Activated T-cell treated with anti-CD3 and anti-CD28 coated beads, Interleukin-2, amount 50 U/mL, for 1 hour (primary cell): ENCODE data around the gene PRKAG2.

Experiments
- DNase-seq: peaks from one replicate; pipeline ENCODE4 v3.0.0-alpha.2; 2020

The PRKAG2 gene

DNA sequence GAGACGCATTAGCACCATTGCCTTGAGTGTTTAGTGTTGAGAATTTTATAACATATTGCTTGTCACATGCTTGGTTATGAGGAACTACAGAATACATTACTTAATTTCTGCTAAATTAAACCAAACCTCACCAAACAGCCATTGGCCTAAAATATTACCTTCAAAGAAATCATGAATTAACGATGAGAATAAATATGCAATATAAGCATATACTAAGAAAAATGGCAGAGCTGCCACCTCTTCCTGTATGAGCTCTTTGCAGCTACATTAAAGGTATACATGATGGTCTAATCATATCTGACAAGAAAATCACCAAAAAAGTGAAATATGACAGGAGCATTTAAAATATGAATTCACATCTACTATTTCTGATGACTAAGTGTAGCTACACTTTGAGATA is 352.1 kb downstream of the PRKAG2 start:
- no peak for DNase-seq

DNA sequence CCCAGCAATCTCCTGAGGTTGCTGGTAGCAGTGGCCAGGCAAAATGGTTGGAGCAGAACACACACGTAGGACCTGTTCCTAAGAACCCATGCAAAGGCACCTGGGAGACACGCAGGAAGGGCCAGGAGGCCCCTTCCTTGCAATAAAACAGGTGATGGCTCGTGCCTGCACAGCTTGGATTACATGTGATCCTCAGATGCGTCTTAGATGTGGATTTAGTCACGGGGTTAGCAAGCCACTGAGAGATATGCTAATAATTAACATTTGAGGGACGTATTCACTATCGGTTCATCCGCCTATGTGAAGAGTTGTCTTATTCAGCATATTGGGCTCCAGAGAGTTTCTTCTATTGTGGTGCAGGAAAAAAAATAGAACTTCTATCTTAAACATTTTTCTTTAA is 352.6 kb downstream of the PRKAG2 start:
- DNase-seq = no peak

DNA sequence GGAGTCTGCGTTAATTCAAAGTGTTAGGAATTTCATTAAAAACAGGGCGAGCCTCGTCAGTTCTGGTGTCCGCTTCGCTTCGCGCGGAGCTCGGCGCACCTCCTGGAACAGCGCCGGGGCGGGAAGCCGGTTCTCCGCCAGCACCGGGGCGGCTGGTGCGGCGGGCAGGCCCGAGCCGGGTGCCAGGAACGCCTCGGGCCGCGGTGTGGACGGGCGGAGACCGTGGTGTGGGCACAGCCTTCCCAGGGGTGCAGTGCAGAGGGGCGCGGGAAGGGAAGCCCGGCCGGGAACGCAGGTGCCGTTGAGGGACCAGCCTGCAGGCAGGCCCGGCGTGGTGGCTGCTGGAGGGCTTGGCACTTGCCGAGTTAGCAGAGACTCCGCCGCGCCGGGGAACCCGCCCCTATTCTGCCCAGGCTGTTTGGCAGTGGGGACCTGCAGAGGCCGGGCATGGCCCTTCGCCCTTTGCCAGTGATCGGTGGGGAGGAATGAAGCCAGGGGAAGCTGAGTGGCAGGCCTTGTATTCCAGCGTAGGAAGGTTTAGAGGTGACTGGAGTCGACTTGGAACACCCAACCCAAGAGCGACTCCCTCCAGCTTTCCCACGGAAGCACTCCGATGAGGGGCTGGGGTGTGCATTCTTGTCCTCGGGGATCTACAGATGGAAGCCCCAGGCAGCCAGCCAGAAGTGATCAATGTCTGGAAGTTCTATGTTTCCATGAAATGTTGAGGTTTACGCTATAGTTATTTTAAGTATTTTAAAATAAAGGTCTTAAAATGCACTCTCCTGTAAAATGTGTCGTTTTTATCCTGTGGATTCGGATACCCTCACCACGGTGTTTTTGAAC is 356.3 kb downstream of the PRKAG2 start:
- DNase-seq = peak; percentile 58

DNA sequence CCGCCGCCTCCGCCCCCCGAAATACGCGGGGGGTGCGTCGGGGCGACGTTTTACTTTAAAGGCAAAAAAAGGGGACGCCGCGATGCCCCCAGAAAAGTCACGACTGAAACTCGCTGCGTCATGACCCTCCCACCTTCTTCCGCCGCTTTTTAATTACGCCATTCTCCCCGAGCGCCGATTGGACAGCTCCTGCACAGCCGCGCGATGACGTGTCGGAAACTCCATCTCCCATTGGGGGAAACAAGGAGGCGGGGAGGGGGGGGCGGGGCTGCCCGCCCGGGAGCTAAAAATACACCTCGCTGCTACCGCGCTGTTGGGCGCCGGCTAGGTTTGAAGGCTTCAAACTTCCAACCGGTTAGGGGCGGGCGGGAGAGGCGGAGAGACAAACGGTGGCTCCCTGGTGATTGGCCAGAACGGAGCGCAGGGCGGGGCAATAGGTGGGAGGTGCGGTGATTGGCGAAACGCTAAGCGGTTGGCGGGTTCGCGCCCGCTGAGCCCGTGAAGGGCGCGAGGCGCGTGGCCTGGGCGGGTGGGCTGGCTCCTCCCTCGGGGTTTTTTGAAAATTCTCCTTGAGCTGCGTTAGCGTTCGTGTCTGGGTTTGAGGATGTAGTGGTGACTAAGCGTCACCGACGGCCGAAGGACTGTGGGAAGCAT is 357.0 kb downstream of the PRKAG2 start, which contains the start of gene RHEB:
RHEB (minus strand) TSS at position 131 of the 654 bp plus-strand sequence. CDS start 384 bp downstream, outside the sequence.
- DNase-seq = peak; percentile 99

DNA sequence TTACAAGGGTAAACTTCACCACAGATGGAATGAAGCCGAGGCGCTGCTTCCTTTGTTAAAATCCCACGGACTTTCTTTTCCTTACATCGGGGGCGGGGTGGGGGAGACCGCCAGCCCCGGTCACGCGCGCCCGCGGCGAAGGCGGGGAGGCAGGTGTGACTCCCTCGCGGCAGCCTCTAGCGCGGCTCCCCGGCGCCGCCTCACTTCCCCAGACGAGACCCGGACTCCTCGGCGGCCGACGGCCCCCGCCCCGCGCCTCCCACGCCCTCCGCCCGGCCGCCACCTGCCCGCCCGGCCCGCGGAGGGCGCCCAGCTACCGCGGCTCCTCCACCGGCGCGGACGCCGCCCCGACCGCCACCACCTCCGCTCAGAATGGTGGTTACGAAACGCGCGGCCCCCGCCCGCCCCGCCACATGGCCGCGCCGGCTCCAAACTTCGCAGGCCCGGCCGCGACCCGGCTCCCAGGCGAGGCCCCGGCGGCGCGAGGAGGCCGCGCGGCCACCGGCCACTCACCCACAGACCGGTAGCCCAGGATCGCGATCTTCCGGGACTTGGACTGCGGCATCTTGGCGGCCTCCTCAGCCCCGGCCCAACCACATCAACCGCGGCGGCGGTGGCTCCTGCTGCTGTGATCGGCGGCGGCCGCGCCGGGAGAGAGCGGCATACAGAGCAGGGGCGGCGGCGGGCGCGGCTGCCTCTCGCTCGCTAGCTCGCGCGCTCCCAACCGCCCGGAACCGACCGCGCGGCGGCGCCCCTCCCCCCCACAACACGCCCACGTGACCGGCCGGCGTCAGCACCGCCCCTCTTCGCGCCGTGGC is 357.8 kb downstream of the PRKAG2 start:
- peak; percentile 78 for DNase-seq

DNA sequence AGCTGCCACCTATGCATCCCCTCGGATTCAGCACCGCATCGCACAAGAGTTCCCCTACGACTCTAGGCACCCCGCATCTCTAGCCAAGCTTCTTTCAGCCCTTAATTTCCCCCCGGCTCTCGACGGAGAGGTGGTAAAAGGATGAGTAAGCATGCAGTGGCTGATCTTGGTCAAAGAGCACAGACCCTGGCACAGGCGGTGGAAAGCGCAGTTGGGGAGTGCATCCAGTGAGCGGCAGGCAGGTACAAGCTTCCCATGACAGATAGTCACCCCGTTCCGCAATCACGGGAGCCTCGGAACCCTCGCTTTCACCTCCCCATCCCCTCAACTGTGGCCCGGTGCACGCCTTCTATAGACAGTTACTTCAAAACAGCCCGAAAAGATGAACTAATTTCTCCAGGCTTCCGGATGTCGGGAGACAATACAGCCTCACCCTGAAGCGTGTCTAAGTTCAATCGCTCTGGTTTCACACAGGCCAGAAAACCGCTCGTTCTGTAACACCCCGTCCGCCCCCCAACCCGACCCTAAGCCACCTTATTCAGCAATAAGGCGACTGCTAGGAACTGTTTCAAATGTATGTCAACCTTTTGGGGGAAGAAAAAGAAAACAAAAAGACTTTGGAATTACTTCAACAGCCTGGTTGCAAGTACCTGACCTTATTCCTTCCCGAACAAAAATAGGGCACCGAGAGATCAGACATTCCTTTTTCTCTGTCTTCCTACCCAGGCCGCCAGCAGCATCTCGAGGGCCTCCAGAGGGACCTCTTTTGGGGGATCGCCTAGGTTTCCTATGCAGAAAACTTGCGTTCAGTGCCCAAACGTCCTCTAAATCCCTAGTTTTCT is 358.6 kb downstream of the PRKAG2 start:
- peak; percentile 66 for DNase-seq

DNA sequence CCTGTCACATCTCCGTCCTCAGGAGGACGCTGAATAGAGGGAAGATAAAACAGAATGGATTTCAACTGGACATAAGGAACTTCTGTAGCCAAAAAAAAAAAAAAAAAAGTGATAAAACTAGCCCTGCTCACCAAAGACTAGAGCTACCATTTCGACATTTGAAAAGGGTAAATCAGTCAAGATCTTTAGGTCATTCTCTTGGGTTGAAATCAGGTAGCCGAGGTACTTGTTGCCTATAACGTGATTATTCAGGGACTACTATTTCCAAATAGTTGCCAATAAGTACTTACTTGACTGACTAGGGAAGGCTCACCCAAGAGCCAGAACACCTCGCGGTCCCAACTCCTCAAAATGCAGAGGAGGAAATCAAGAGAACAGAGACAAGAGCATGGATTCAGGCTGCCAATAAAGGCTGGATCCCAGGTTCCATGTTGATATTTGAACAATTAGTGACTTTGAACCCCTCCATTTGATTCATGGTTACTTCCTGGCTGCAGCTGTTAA is 359.3 kb downstream of the PRKAG2 start:
- DNase-seq = no peak

DNA sequence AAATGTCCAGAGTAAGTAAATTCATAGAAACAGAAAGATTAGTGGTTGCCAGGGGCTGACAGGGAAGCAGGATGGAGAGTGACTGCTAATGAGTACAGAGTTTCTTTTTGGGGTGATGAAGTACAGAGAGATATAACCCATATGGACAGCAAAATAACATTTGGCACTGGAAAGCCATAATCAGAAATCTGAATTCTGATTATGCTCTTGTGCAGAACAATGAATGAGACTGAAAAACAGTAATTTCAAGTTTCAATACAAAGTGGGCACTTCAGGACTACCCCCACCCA is 361.7 kb downstream of the PRKAG2 start:
- no peak for DNase-seq

DNA sequence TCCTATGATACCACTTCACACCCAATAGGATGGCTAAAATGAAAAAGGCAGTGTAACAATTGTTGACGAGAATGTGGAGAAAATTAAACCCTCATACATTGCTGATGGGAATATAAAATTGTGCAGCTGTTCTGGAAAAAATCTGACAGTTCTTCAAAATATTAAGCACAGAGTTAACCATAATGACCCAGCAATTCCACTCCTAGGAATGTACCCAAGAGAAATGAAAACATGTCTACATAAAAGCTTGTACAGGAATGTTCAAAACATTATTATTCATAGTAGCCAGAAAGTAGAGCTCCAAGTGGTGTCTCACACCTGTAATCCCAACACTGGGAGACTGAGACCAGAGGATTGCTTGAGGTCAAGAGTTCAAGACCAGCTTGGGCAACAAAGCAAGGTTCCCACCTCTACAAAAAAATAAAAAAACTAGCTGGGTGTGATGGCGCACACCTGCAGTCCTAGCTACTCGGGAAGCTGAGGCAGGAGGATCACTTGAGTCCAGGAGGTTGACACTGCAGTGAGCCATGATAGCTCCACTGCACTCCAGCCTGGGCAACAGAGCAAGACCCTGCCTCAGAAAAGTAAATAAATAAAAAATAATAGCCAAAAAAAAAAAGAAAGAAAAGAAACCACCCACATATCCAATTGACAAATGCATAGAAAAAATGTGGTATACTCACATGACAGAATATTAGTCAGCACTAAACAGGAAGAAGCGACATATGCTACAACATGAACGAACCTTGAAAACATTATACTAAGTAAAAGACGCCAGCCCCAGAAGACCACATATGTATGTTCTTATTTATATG is 362.2 kb downstream of the PRKAG2 start:
- no peak for DNase-seq

DNA sequence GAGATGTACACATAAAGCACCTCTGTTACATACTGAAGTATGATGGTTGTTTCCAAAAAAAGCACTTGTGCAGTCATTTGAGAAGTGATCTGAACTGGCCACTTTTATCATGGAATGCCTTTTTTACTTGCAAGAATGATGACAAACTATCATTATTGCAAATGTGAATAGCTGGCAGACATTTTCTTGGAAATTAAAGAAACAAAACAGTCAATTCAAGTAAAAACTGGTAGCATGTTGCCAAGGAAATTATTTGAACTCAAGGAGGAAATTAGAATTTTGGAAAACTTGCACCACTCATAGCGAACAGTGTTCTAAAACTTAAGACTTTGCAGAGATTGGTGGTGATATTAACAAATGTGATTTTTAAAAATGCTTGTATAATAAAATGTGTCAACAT is 363.8 kb downstream of the PRKAG2 start:
- DNase-seq = no peak

DNA sequence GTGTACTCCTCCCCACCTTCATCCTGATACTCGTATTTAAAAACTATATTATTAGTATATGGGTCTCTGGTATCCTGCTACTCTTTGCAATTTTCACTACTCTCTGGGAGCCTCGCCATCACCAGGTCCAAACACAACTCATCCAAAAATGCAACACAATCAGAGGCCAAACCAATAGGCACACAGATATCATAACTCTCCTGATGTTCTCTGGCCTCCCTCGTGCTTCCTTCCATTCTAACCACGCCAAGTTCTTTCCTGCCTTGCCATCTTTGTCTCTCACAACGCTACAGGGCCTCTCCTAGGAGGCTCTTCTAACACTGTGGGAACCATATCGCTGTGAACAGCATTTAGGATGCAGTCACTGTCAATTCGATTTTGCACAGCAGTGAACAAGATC is 364.6 kb downstream of the PRKAG2 start:
- DNase-seq = no peak

DNA sequence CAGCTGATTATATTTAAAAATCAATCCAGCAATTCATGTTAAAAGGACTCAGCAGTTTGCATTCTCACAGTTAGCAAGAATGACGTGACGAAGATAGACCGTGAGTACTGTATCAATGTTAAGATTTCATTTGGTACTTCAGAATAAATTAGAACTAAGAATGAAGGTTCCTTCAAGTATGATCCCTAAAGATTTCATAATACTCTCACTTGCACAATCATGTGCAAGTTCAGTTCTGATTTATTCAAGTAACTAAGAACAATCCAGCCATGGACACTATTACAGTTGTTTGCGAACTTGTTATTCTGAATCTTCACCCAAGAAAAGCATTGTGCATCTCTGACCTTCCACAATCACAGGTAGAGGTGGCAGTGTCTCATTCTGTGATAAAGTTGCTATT is 365.0 kb downstream of the PRKAG2 start:
- DNase-seq = no peak

DNA sequence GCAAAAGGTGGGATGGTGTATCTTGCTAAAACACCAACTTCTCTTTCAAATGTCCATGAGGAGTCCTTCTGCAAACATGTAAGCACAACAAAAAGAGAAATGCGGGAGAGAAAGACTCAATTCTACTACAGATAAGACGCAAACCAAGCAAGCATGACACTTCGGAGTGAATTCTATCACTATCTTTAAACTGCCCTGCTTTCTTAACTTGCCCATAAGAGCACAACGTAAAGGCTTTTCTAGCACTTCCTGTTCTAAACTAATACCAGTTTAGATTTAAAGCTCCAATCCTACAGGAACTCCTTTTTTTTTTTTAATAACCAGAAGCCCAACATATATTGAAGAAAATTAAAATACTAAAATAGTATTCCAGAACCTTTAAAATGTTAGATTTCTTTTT is 365.6 kb downstream of the PRKAG2 start:
- no peak for DNase-seq

DNA sequence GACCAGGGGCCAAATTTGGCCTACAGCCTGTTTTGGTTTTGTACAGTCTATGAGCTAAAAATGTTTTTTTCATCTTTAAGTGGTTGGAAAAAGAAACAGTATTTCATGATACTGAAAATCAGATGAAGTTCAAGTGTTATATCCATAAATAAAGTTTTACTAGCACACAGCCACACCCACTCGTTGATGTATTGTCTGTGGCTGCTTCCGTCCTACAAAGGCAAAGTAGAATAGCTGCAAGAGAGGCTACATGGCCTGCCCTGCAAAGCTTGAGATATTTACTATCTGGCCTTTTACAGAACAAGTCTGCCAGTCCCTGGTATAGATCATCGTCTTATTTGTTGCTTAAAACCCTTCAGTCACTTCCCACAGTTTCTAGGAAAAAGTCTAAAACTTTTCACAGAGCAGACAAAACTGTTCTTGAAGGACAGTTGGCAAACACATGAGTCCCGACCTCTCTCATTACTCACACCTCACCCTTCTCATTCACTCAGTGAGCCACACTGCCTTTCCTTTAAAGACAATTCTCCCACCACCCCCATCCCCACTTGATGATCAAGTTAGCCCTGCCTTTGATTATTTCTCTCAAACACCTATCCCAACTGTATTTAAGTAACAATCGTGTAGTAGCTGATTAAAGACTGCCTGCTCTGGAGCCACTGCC is 367.1 kb downstream of the PRKAG2 start:
- DNase-seq = no peak

DNA sequence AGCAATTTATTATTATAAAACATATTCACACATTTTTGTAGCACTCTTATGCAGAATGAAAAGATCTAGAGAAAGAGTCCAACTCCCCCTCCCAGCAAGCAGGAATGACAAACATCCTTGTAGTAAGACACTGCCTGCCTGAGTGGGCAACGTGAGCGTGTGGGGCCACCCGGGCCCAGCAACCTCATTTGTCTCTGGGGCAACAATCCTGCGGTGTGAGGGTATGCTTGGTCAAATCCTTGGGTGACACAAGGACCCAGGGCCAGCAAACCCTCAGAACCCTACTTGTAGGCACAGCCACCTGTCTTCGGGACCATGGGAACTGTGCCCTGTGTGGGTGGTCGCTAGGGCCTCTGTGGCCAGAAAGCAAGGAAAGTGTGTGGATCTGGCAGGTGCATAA is 367.9 kb downstream of the PRKAG2 start:
- no peak for DNase-seq

DNA sequence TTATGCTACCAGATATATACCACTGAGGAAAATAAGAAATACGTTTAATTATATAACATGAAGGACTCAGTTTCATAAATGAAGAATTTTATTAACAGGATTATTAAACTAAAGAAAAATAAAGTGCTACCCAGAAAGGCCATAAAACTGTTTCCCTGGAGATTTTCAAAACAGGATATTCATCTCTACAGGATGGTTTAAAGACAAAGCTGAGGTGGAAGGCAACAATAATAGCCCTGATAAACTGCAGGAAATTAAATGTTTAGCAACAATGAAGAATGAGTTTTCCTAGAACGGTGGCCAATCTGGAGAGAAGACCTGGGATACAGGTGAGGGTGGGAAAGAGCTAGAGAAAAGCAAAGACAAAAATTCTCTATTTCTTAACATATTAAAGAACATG is 369.1 kb downstream of the PRKAG2 start:
- no peak for DNase-seq

DNA sequence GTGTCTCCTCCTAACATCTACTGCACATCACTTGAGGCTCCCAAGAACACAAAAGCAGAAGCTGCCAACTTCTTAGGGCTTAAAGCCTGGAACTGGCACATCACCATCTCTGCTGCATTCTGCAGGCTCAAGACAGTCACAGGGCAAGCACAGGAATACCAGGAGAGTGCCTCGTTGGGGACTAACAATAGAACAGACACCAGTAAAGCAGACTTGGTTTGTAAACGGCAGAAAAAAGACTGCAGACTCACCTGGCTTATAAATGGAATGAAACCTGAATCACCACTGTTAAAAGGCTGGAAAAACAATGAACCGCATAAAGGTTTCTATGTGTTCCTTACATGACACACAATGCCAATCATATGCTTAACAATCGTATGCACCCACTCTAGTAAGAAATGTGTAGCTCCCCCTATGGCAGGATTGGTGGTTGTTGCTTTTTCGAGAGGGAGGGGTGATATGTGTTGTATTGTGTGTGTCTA is 370.0 kb downstream of the PRKAG2 start:
- DNase-seq = no peak
